SK-N-SH treated with all-trans-retinoic acid at 6 μM for 48 hours (cell line): Measurements from ENCODE around the gene SDCCAG8.

Source experiments
- CREB5 ChIP-seq: fragments of 250-450 bp; sonication (Bioruptor Pico); IDR thresholded peaks from 2 replicates; pipeline ENCODE4 v1.5.1; 2020; ENCODE audit warnings: low read depth, mild to moderate bottlenecking, moderate library complexity
- CSRNP3 ChIP-seq: fragments of 250-450 bp; sonication (Bioruptor Pico); IDR thresholded peaks from 2 replicates; pipeline ENCODE4 v1.5.1; 2021; ENCODE audit warnings: mild to moderate bottlenecking, moderate library complexity
- ESRRG ChIP-seq: fragments of 250-450 bp; sonication (Bioruptor Pico); IDR thresholded peaks from 2 replicates; pipeline ENCODE4 v1.6.1; 2021; ENCODE audit warnings: mild to moderate bottlenecking
- GLIS3 ChIP-seq: fragments of 250-450 bp; sonication (Bioruptor Pico); IDR thresholded peaks from 2 replicates; pipeline ENCODE4 v1.5.0; 2020; ENCODE audit warnings: mild to moderate bottlenecking, moderate library complexity
- PATZ1 ChIP-seq: fragments of 250-450 bp; sonication (Bioruptor Pico); IDR thresholded peaks from 2 replicates; pipeline ENCODE4 v1.8.0; 2020; ENCODE audit warnings: mild to moderate bottlenecking, moderate library complexity, borderline replicate concordance
- SNAI2 ChIP-seq: fragments of 250-450 bp; sonication (Bioruptor Pico); IDR thresholded peaks from 2 replicates; pipeline ENCODE4 v1.5.0; 2020; ENCODE audit warnings: mild to moderate bottlenecking, moderate library complexity
- TSHZ2 ChIP-seq: fragments of 250-450 bp; sonication (Bioruptor Pico); IDR thresholded peaks from 2 replicates; pipeline ENCODE4 v1.5.0; 2020; ENCODE audit warnings: mild to moderate bottlenecking, moderate library complexity
- ZFP3 ChIP-seq: fragments of 250-450 bp; sonication (Bioruptor Pico); IDR thresholded peaks from 2 replicates; pipeline ENCODE4 v1.5.0; 2020; ENCODE audit warnings: mild to moderate bottlenecking, moderate library complexity
- ZFP30 ChIP-seq: fragments of 450-650 bp; formaldehyde crosslinking; IDR thresholded peaks from 2 replicates; pipeline ENCODE4 v1.5.0; 2022; ENCODE audit warnings: mild to moderate bottlenecking, moderate library complexity

- TF ChIP-seq ZFP30 (no peak), SNAI2 (CRISPR knock-in tag) (no peak), ZFP3 (no peak), CREB5 (CRISPR knock-in tag) (no peak), TSHZ2 (CRISPR knock-in tag) (no peak), ESRRG (no peak), GLIS3 (CRISPR knock-in tag) (no peak), CSRNP3 (CRISPR knock-in tag) (no peak), PATZ1 (CRISPR knock-in tag) (no peak)
Measured at GRCh38 chr1:243447347-243447746, 191.5 kb downstream of the SDCCAG8 start.
